GM12892 (cell line): Measurements from ENCODE around the gene PRSS53.

Experiments used
- POLR2A ChIP-seq: IDR thresholded peaks from 2 replicates; pipeline ENCODE4 v1.6.1; 2011; ENCODE audit warnings: low read depth, low read length, control low read depth
- POLR2AphosphoS5 ChIP-seq: IDR thresholded peaks from 2 replicates; pipeline ENCODE4 v1.6.1; 2011; ENCODE audit warnings: low read depth, low read length, control low read depth

- TF ChIP-seq POLR2AphosphoS5 (no peak), POLR2A (no peak)
Observed at GRCh38 chr16:31077024-31077423, 11.7 kb downstream of the PRSS53 start.
